ENCODE results near the gene SLC2A13. TPM values are rescaled to one million over a fixed set of nuclear protein-coding genes. Genes with fewer than 3 reads are reported as not detected.

SLC2A13 gene
- total RNA-seq, 1 experiment from 2014 or later, result 15.3 TPM

Other genes with a start within 250 kb of the SLC2A13 start
- gene LRRK2, start 118.9 kb upstream of the SLC2A13 start, total RNA-seq (2021), result 0.23 to 0.46 TPM (median 0.46 TPM) in 3 replicates